GM12878 (cell line): Measurements from ENCODE around the gene NRP1. TPM values are rescaled to one million over a fixed set of nuclear protein-coding genes. Genes with fewer than 3 reads are reported as not detected.

Experiments used
- ATAC-seq: fragments of 200-7000 bp; cut with Tn5 transposase; 3 replicates; pipeline ENCODE4 v1.9.1; 2020; ENCODE audit warnings: mild to moderate bottlenecking, moderate library complexity
- BruUV-seq: library from RNA; stranded (reverse); fragments of 400-500 nt; replicated peaks from 2 replicates; lab custom pipeline; 2021; lab: Mats Ljungman, UMichigan
- CTCF ChIA-PET: fragments of 300-600 bp; sonication (Branson Sonifier 250); formaldehyde crosslinking; extraction: SDS; loops from one replicate; lab custom pipeline; 2021; ENCODE audit warnings: inconsistent platforms; lab: Yijun Ruan, JAX
- POLR2A ChIA-PET: fragments of 350-600 bp; formaldehyde crosslinking; extraction: SDS; loops from one replicate; lab custom pipeline; 2021; ENCODE audit warnings: inconsistent platforms; lab: Charles Lee
- RAD21 ChIA-PET: fragments of 300-600 bp; sonication (Branson Sonifier 250); formaldehyde crosslinking; loops from one replicate; lab custom pipeline; 2023; ENCODE audit warnings: antibody characterized with exemption; ENCODE audit not compliant: unreplicated experiment; lab: Charles Lee
- SMC1A ChIA-PET: fragments of 300-600 bp; sonication (Branson Sonifier 250); formaldehyde crosslinking; loops from one replicate; lab custom pipeline; 2023; ENCODE audit not compliant: unreplicated experiment, uncharacterized antibody; lab: Charles Lee
- DNase-seq: peaks from one replicate; pipeline ENCODE4 v3.0.0-alpha.2; 2011; ENCODE audit warnings: low read depth, low spot score
- FAIRE-seq: peaks from 3 replicates; lab custom pipeline; 2011; peaks lifted over from hg19 to GRCh38; lab: Jason Lieb, UNC
- H2AFZ ChIP-seq: 2 replicates; pipeline ENCODE4 v1.6.0; 2011; ENCODE audit warnings: low read depth, low read length, control low read depth; ENCODE audit not compliant: control insufficient read depth
- H3K27ac ChIP-seq: 2 replicates; pipeline ENCODE4 v1.5.1; 2011; ENCODE audit warnings: control low read depth; ENCODE audit not compliant: control insufficient read depth, insufficient read depth
- H3K27me3 ChIP-seq, 2 experiments: replicated peaks in 1 of 2; 2 replicates each; pipeline versions ENCODE4 v1.6.0 to v1.6.1; 2011; ENCODE audit warnings: low read length in 1 of 2; ENCODE audit not compliant: control insufficient read depth in 2 of 2, insufficient read depth in 2 of 2
- H3K36me3 ChIP-seq, 2 experiments: 2 replicates each; pipeline ENCODE4 v1.5.1; 2011; ENCODE audit warnings: low read length in 1 of 2; ENCODE audit not compliant: control insufficient read depth in 2 of 2, insufficient read depth in 2 of 2
- H3K4me1 ChIP-seq: 2 replicates; pipeline ENCODE4 v1.6.1; 2011; ENCODE audit warnings: mild to moderate bottlenecking, low read length, moderate library complexity, mixed read lengths; ENCODE audit not compliant: control insufficient read depth, insufficient read depth
- H3K4me2 ChIP-seq: 2 replicates; pipeline ENCODE4 v1.6.0; 2011; ENCODE audit warnings: control low read depth; ENCODE audit not compliant: control insufficient read depth, insufficient read depth
- H3K4me3 ChIP-seq: fragments of 200-600 bp; sonication (generic); 2 replicates; pipeline ENCODE4 v1.5.1; 2016
- H3K79me2 ChIP-seq: 2 replicates; pipeline ENCODE4 v1.6.0; 2011; ENCODE audit warnings: low read length; ENCODE audit not compliant: control insufficient read depth, insufficient read depth
- H3K9ac ChIP-seq: 2 replicates; pipeline ENCODE4 v1.8.0; 2011; ENCODE audit warnings: low read length, control low read depth, mixed read lengths; ENCODE audit not compliant: control insufficient read depth, insufficient read depth
- H3K9me3 ChIP-seq: replicated peaks from 3 replicates; pipeline ENCODE4 v1.5.1; 2011; ENCODE audit warnings: mild to moderate bottlenecking, low read length; ENCODE audit not compliant: control insufficient read depth, insufficient read depth
- H4K20me1 ChIP-seq: 2 replicates; pipeline ENCODE4 v1.6.0; 2011; ENCODE audit not compliant: control insufficient read depth, insufficient read depth
- CEBPZ ChIP-seq: fragments of 150-350 bp; IDR thresholded peaks from 2 replicates; pipeline ENCODE4 v1.6.1; 2016; ENCODE audit warnings: low read depth, low read length
- CTCF ChIP-seq, 3 experiments: IDR thresholded peaks in 2 of 3; conservative IDR thresholded peaks in 1 of 3; 2 replicates each; pipeline ENCODE4 v1.5.1; 2011; ENCODE audit warnings: low read depth in 3 of 3, low read length in 3 of 3, mild to moderate bottlenecking in 3 of 3, control low read depth in 2 of 3, moderate library complexity in 2 of 3, inconsistent platforms in 1 of 3, mixed read lengths in 1 of 3; ENCODE audit not compliant: control insufficient read depth in 2 of 3, insufficient read depth in 1 of 3; ENCODE audit errors: extremely low read depth in 1 of 3
- MLLT1 ChIP-seq: fragments of 450-650 bp; IDR thresholded peaks from 2 replicates; pipeline ENCODE4 v1.6.1; 2016; ENCODE audit warnings: mild to moderate bottlenecking
- NFYA ChIP-seq: IDR thresholded peaks from 2 replicates; pipeline ENCODE4 v1.6.1; 2011; ENCODE audit warnings: low read depth, mild to moderate bottlenecking, low read length, improper control_type of control experiment, borderline replicate concordance
- RFX5 ChIP-seq: IDR thresholded peaks from 2 replicates; pipeline ENCODE4 v1.6.1; 2011; ENCODE audit warnings: low read depth, low read length, improper control_type of control experiment
- SP1 ChIP-seq: IDR thresholded peaks from one replicate; pipeline ENCODE4 v1.6.1; 2011; ENCODE audit warnings: low read depth, low read length
- SREBF2 ChIP-seq: IDR thresholded peaks from 2 replicates; pipeline ENCODE4 v1.6.1; 2012; ENCODE audit warnings: mild to moderate bottlenecking, low read length
- WRNIP1 ChIP-seq: IDR thresholded peaks from 2 replicates; pipeline ENCODE4 v1.6.1; 2011; ENCODE audit warnings: low read depth, low read length, improper control_type of control experiment, borderline replicate concordance
- WGBS: methylation state at CpG from one replicate; pipeline ENCODE4 v1.1.6; 2016; ENCODE audit warnings: low lambda C conversion rate; ENCODE audit not compliant: insufficient replicate concordance, insufficient coverage; ENCODE audit errors: missing lambda C conversion rate; 5-methylcytosine and 5-hydroxymethylcytosine counted together
- in situ Hi-C: fragments of 300-500 bp; cut with MboI; formaldehyde crosslinking; loops from 9 replicates; pipeline ENCODE4 v1.14.3; 2018; ENCODE audit warnings: mixed read lengths
- intact Hi-C: fragments of 100-400 bp; cut with micrococcal nuclease; formaldehyde crosslinking; loops from one replicate; pipeline ENCODE4 v1.14.2; 2022; ENCODE audit not compliant: unreplicated experiment
- polyA plus RNA-seq, 11 experiments: library from polyadenylated mRNA; depleted of rRNA in 4 of 11; unstranded in 6 of 11; stranded (reverse) in 5 of 11; fragments of >200 nt; fragmentation: Nextera tagmentation in 4 of 11; fragmentation: Illumina TruSeq in 1 of 11; extraction: Ambion mirVana in 4 of 11; extraction: Trizol in 1 of 11; gene quantifications; 1 replicate in 1 of 11; 2 replicates in 10 of 11; pipeline versions ENCODE4 v1.2.1 to v1.2.3, GENCODE V29; 2011 to 2016; ENCODE audit warnings: inconsistent platforms in 2 of 11, missing spikeins in 2 of 11, low read depth in 1 of 11
- total RNA-seq, 4 experiments: library from RNA; depleted of rRNA in 3 of 4; stranded (reverse); fragments of >200 nt in 3 of 4; fragmentation: Illumina TruSeq in 1 of 4; extraction: Trizol in 1 of 4; gene quantifications; 2 replicates each; pipeline versions ENCODE4 v1.2.1 to v1.2.3, GENCODE V29; 2013 to 2021

The NRP1 gene
- total and polyA plus RNA-seq, 10 of the 15 experiments (the other 5 are each of a cell fraction or from before 2014, with no cell fraction given) = 0.11 to 12.1 (median 0.52) TPM

GRCh38 chr10:33256458-33256857 lies 78.0 kb downstream of the NRP1 start:
- no peak overlapping the region for H3K4me3 ChIP-seq
- in situ Hi-C loops (no loop called here), intact Hi-C loops (no loop called here)
- SMC1A ChIA-PET = no interaction called here
- no peaks in the 10 kb centered on the region for H3K4me1 ChIP-seq
- no TSS peak for BruUV-seq
- H3K4me2 ChIP-seq = no peak overlapping the region
- DNase-seq = no peak
- 65% methylated on average over 4 of the region's 4 CpGs for WGBS
- no peak for TF ChIP-seq NFYA
- TF ChIP-seq CEBPZ = no peak
- no peak for TF ChIP-seq SREBF2
- TF ChIP-seq CTCF (IDR thresholded peaks at IDR 0.05 in 2 of 3, conservative IDR thresholded peaks at IDR 0.05 in 1 of 3; ENCODE audit: control insufficient read depth in 2 of 3, extremely low read depth in 1 of 3, insufficient read depth in 1 of 3, low read depth in 3 of 3, low read length in 3 of 3) = no peak
- TF ChIP-seq SP1 = no peak
- TF ChIP-seq RFX5 = no peak
- TF ChIP-seq WRNIP1 = no peak
- no peak for TF ChIP-seq MLLT1
- FAIRE-seq = no peak
- no peak overlapping the region for H2AFZ ChIP-seq
- ATAC-seq = no peak
- no peaks in the 10 kb centered on the region for H3K36me3 ChIP-seq
- H4K20me1 ChIP-seq = no peaks in the 10 kb centered on the region
- H3K79me2 ChIP-seq = no peaks in the 10 kb centered on the region
- no peaks in the 10 kb centered on the region for H3K27me3 ChIP-seq
- H3K27ac ChIP-seq = no peak overlapping the region
- CTCF ChIA-PET = no interaction called here
- POLR2A ChIA-PET = no interaction called here
- no peaks in the 10 kb centered on the region for H3K9me3 ChIP-seq
- RAD21 ChIA-PET = no interaction called here
- H3K9ac ChIP-seq = no peak overlapping the region
